ENCODE measurements around the gene CYTIP. TPM values are rescaled to one million over a fixed set of nuclear protein-coding genes. Genes with fewer than 3 reads are reported as not detected.
"Not testable (repeated sequence)": the region's sequence is repeated elsewhere in the genome, so short reads cannot be mapped to it uniquely, and the experiment has no call there.

Gene CYTIP
- total RNA-seq, 2 donors from 2014 or later, result 0.31 TPM; not detected in 1

DNA sequence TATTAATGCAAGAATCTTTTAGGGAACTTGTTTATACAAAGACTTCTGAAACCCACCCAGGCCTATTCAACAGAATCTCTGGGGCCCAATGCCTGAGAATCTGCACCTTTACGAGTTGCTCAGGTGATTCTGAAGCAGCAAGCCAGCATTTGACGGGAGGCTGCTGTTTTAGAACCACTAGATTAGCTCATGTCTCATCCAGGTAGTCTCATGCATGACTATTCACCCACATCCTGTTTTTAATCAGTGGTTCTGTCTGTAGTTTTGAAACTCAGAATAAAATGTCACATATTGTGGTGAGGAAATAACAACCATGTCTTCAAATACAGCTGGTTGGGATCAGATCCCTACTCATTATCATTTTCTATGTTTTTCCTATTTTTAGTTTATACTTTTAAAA, 39.5 kb downstream of the CYTIP start:
- 86 to 100% methylated on average over 2 of the region's 2 CpGs for WGBS, 2 experiments (ENCODE audit: insufficient coverage in 1 of 2, insufficient read length in 1 of 2)
- Mint-ChIP-seq H3K27me3 (ENCODE audit: insufficient read depth) (peaks cover 3% of the 10 kb centered on the region), H3K4me1 (no peaks in the 10 kb centered on the region), H3K36me3 (ENCODE audit: low read depth) (no peaks in the 10 kb centered on the region), H3K9me3 (no peaks in the 10 kb centered on the region), H3K4me3 (no peak overlapping the region), H3K27ac (no peak overlapping the region)
- no peaks in the 10 kb centered on the region for H3K27me3 ChIP-seq (ENCODE audit: control insufficient read depth, insufficient read depth, low read length, poor library complexity, severe bottlenecking)
- TF ChIP-seq, protein P1, sequence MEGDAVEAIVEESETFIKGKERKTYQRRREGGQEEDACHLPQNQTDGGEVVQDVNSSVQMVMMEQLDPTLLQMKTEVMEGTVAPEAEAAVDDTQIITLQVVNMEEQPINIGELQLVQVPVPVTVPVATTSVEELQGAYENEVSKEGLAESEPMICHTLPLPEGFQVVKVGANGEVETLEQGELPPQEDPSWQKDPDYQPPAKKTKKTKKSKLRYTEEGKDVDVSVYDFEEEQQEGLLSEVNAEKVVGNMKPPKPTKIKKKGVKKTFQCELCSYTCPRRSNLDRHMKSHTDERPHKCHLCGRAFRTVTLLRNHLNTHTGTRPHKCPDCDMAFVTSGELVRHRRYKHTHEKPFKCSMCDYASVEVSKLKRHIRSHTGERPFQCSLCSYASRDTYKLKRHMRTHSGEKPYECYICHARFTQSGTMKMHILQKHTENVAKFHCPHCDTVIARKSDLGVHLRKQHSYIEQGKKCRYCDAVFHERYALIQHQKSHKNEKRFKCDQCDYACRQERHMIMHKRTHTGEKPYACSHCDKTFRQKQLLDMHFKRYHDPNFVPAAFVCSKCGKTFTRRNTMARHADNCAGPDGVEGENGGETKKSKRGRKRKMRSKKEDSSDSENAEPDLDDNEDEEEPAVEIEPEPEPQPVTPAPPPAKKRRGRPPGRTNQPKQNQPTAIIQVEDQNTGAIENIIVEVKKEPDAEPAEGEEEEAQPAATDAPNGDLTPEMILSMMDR (conservative IDR thresholded peaks at IDR 0.05), result no peak
- H3K4me3 ChIP-seq (ENCODE audit: low read length), result no peak overlapping the region
- H3K27ac ChIP-seq (ENCODE audit: low read depth, low read length), result no peak overlapping the region
- no peaks in the 10 kb centered on the region for H3K9me3 ChIP-seq (ENCODE audit: control insufficient read depth, low read length)
- no peaks in the 10 kb centered on the region for H3K36me3 ChIP-seq (ENCODE audit: control insufficient read depth, insufficient read depth, low read length)
- H3K4me1 ChIP-seq (ENCODE audit: control insufficient read depth, insufficient read depth, low read length), result no peaks in the 10 kb centered on the region
- no peak overlapping the region for H3K9ac ChIP-seq (ENCODE audit: extremely low read depth, low read length, poor library complexity, severe bottlenecking)
- DNase-seq, result no peak

DNA sequence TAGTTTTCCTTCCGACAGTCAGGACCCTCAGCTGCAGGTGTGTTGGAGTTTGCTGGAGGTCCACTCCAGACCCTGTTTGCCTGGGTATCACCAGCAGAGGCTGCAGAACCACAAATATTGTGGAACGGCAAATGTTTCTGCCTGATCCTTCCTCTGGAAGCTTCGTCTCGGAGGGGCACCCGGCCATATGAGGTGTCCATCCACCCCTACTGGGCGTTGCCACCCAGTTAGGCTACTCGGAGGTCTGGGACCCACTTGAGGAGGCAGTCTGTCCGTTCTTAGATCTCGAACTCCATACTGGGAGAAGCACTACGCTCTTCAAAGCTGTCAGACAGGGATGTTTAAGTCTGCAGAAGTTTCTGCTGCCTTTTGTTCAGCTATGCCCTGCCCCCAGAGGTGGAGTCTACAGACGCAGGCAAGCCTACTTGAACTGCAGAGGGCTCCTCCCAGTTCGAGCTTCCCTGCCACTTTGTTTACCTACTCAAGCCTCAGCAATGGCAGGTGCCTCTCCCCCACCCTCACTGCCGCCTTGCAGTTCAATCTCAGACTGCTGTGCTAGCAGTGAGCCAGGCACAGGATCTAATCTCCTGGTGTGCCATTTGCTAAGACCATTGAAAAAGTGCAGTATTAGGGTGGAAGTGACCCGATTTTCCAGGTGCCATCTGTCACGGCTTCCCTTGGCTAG, 40.9 kb downstream of the CYTIP start:
- H3K27me3 Mint-ChIP-seq (ENCODE audit: insufficient read depth); H3K9me3 Mint-ChIP-seq; H3K9me3 ChIP-seq (ENCODE audit: control insufficient read depth, low read length); H3K36me3 Mint-ChIP-seq (ENCODE audit: low read depth); H3K9ac ChIP-seq (ENCODE audit: extremely low read depth, low read length, poor library complexity, severe bottlenecking); H3K36me3 ChIP-seq (ENCODE audit: control insufficient read depth, insufficient read depth, low read length); H3K27ac Mint-ChIP-seq; H3K4me3 Mint-ChIP-seq; H3K4me3 ChIP-seq (ENCODE audit: low read length); H3K4me1 Mint-ChIP-seq; H3K4me1 ChIP-seq (ENCODE audit: control insufficient read depth, insufficient read depth, low read length); H3K27me3 ChIP-seq (ENCODE audit: control insufficient read depth, insufficient read depth, low read length, poor library complexity, severe bottlenecking); H3K27ac ChIP-seq (ENCODE audit: low read depth, low read length): not testable (repeated sequence)
- peak; percentile 46 for DNase-seq
- WGBS, 2 experiments (ENCODE audit: insufficient coverage in 1 of 2, insufficient read length in 1 of 2), result 90 to 93% methylated on average over 7 to 15 of the region's 15 CpGs

DNA sequence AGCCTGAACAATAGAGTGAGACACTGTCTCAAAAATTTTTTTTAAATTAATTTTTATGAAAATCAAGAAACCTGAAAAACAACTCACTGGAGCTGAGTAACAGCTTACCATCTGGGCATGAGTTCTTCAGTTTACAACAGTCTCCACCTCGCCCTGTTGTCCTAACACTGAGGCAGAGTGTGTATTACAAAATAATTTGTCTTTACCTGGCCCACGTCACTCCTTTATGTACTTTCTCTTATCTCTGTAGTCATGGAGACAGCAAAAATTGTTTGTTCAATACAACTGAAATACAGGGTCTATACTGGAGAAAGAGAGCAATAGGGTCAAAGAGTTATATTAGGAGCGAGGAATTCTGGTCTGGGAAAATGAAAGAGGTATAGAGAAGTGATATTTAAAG, 48.1 kb downstream of the CYTIP start:
- H3K36me3 Mint-ChIP-seq (ENCODE audit: low read depth), result no peaks in the 10 kb centered on the region
- peaks cover 1% of the 10 kb centered on the region for H3K27me3 Mint-ChIP-seq (ENCODE audit: insufficient read depth)
- no peaks in the 10 kb centered on the region for H3K4me1 Mint-ChIP-seq
- H3K4me3 ChIP-seq (ENCODE audit: low read length), result no peak overlapping the region
- no peak overlapping the region for H3K9ac ChIP-seq (ENCODE audit: extremely low read depth, low read length, poor library complexity, severe bottlenecking)
- no peaks in the 10 kb centered on the region for H3K9me3 ChIP-seq (ENCODE audit: control insufficient read depth, low read length)
- no peak overlapping the region for H3K4me3 Mint-ChIP-seq
- H3K9me3 Mint-ChIP-seq, result peaks cover 8% of the 10 kb centered on the region
- H3K27me3 ChIP-seq (ENCODE audit: control insufficient read depth, insufficient read depth, low read length, poor library complexity, severe bottlenecking), result no peaks in the 10 kb centered on the region
- no peaks in the 10 kb centered on the region for H3K4me1 ChIP-seq (ENCODE audit: control insufficient read depth, insufficient read depth, low read length)
- H3K27ac ChIP-seq (ENCODE audit: low read depth, low read length), result no peak overlapping the region
- H3K36me3 ChIP-seq (ENCODE audit: control insufficient read depth, insufficient read depth, low read length), result no peaks in the 10 kb centered on the region
- 90 to 96% methylated on average over 2 to 3 of the region's 3 CpGs for whole genome bisulfite sequencing, 2 experiments (ENCODE audit: insufficient coverage in 1 of 2, insufficient read length in 1 of 2)
- TF ChIP-seq, protein P1 (conservative IDR thresholded peaks at IDR 0.05), result no peak
- no peak for DNase-seq
- H3K27ac Mint-ChIP-seq, result no peak overlapping the region

DNA sequence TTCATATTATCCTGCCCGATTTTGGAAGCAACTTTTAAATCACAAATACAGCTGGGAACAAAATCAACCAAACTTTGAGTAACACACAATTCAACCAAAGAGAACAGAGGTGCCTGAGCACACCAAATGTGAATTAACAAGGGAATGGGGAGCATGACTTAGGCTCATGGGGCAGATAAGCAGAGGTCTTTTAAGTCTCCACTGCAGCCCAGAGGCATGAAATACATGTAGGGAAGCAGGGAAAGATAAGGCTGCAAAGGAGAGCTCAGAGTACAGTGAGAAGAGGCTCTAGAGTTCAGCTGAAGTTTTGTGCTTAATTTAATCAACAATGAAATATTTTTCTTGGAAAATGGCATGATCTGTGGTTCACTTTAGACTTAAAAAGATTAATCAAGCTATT, 49.0 kb downstream of the CYTIP start:
- H3K27ac ChIP-seq (ENCODE audit: low read depth, low read length), result no peak overlapping the region
- H3K9me3 ChIP-seq (ENCODE audit: control insufficient read depth, low read length), result no peaks in the 10 kb centered on the region
- no peaks in the 10 kb centered on the region for H3K36me3 Mint-ChIP-seq (ENCODE audit: low read depth)
- no peaks in the 10 kb centered on the region for H3K4me1 Mint-ChIP-seq
- H3K27ac Mint-ChIP-seq, result no peak overlapping the region
- no peak overlapping the region for H3K9ac ChIP-seq (ENCODE audit: extremely low read depth, low read length, poor library complexity, severe bottlenecking)
- no peaks in the 10 kb centered on the region for H3K4me1 ChIP-seq (ENCODE audit: control insufficient read depth, insufficient read depth, low read length)
- H3K27me3 Mint-ChIP-seq (ENCODE audit: insufficient read depth), result no peaks in the 10 kb centered on the region
- peaks cover 8% of the 10 kb centered on the region for H3K9me3 Mint-ChIP-seq
- WGBS, 2 experiments (ENCODE audit: insufficient coverage in 1 of 2, insufficient read length in 1 of 2), result 82% methylated on average over 1 of the region's 1 CpG; no CpG with 5 or more reads in 1 of the 2 experiments
- H3K27me3 ChIP-seq (ENCODE audit: control insufficient read depth, insufficient read depth, low read length, poor library complexity, severe bottlenecking), result no peaks in the 10 kb centered on the region
- H3K4me3 Mint-ChIP-seq, result no peak overlapping the region
- TF ChIP-seq, protein P1 (conservative IDR thresholded peaks at IDR 0.05), result no peak
- DNase-seq, result no peak
- no peaks in the 10 kb centered on the region for H3K36me3 ChIP-seq (ENCODE audit: control insufficient read depth, insufficient read depth, low read length)
- no peak overlapping the region for H3K4me3 ChIP-seq (ENCODE audit: low read length)

Measured in endodermal cell (in vitro differentiated cells).